ENCODE measurements around the gene MAP4K4. TPM values are rescaled to one million over a fixed set of nuclear protein-coding genes. Genes with fewer than 3 reads are reported as not detected.

The MAP4K4 gene
- total and polyA plus RNA-seq, 2 of the 4 experiments (the other 2 are of a cell fraction): 89.4 to 124 TPM

DNA sequence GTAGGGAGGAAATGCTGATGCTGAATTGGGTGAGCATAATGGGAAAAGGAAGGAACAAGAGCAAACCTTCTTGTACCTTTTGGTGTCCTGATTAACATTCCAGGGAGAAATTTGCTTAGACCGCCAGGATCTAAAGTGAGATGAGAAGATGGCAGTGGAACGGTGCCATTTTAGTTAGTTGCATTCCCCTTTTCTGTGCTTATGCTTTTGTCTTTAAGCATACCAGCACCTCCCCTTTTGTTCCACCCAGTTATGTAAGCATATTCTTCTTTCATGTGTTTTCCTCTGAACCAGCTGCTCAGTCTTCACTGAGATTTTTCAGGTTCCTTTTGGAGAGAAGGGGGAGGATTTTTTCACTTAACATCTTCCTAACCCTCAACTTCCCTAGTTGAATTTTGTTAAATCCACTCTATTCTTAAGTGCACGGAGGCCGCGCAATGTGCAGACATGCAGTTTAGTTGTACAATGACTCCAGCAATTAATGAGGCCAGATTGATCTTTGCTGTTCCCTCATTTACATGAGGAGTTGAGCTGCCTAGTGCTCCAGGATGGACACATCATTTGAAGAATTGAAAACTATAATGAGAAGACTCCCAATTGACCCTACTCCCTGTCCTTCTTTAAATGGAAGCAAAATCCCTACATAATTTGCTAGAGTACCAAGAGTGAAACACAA, 73.9 kb downstream of the MAP4K4 start:
- H2AFZ ChIP-seq (replicated peaks; ENCODE audit: low read length, poor library complexity): no peak overlapping the region
- H3K14ac ChIP-seq (replicated peaks; ENCODE audit: low read depth, low read length): peak overlapping the region; percentile 12; the same call in 1 of the 2 replicates
- H2BK120ac ChIP-seq (ENCODE audit: low read depth, low read length): no peak overlapping the region
- peak overlapping the region; percentile 40 for H2BK5ac ChIP-seq (ENCODE audit: low read depth, low read length, poor library complexity, severe bottlenecking)
- POLR2A ChIA-PET (ENCODE audit: unreplicated experiment): no interaction called here
- peak overlapping the region; percentile 2; the same call in 1 of the 2 replicates for H2BK20ac ChIP-seq (ENCODE audit: low read depth, low read length)
- H3K27me3 ChIP-seq (ENCODE audit: control insufficient read depth, insufficient read depth, low read length): no peaks in the 10 kb centered on the region
- peak overlapping the region; percentile 11; the same call in 1 of the 2 replicates for H3K4ac ChIP-seq (ENCODE audit: low read depth, low read length)
- H3K9me1 ChIP-seq (ENCODE audit: insufficient read depth, low read length): peaks cover 35% of the 10 kb centered on the region
- H3K79me1 ChIP-seq (ENCODE audit: low read depth in 1 of 2, low read length in 2 of 2): peaks cover 19 to 77% of the 10 kb centered on the region in 2 experiments
- H3K4me1 ChIP-seq (ENCODE audit: control insufficient read depth, insufficient read depth, low read length): peaks cover 25% of the 10 kb centered on the region
- H3K56ac ChIP-seq (ENCODE audit: extremely low read depth, insufficient read depth, low read length): no peak overlapping the region
- CTCF ChIA-PET: interaction anchor here (0.7 to 1.7 kb wide), 5 partner anchors 9 to 70 kb away, joined by 3 to 5 read pairs (median 3); no protein-coding TSS in a partner anchor
- H4K20me1 ChIP-seq (ENCODE audit: insufficient read depth, low read length): peaks cover 93% of the 10 kb centered on the region
- H3K9me3 ChIP-seq (ENCODE audit: control insufficient read depth, insufficient read depth, low read length): no peaks in the 10 kb centered on the region
- H4K5ac ChIP-seq (ENCODE audit: low read depth, low read length): peak overlapping the region; percentile 22; the same call in 1 of the 2 replicates
- peak overlapping the region in 1 of 2 experiments; percentile 20; a peak in 1 of 4 replicates for H4K8ac ChIP-seq (ENCODE audit: low read depth in 2 of 2, low read length in 2 of 2)
- H2AK5ac ChIP-seq (ENCODE audit: low read depth, low read length): peak overlapping the region; percentile 23; the same call in 1 of the 2 replicates
- peak overlapping the region; percentile 4; the same call in 1 of the 2 replicates for H3K23ac ChIP-seq (ENCODE audit: low read depth, low read length)
- no peak overlapping the region for H3K4me3 ChIP-seq (ENCODE audit: insufficient read depth, low read depth, low read length)
- H3K18ac ChIP-seq (ENCODE audit: low read depth, low read length): peak overlapping the region; percentile 13; the same call in 1 of the 2 replicates
- WGBS, 2 experiments (ENCODE audit: extremely low coverage in 2 of 2, insufficient read length in 1 of 2): no CpG with 5 or more reads among the region's 5 CpGs
- H3K4me2 ChIP-seq (ENCODE audit: low read depth, low read length): peak overlapping the region; percentile 8; the same call in 1 of the 2 replicates
- H4K91ac ChIP-seq (ENCODE audit: insufficient read depth, low read depth, low read length): no peak overlapping the region
- H3K36me3 ChIP-seq (ENCODE audit: control insufficient read depth, insufficient read depth, low read length): no peaks in the 10 kb centered on the region
- no peak overlapping the region for H3K9ac ChIP-seq (ENCODE audit: low read depth, low read length)
- intact Hi-C loops (cut with micrococcal nuclease): loop anchor here (2.0 kb wide), 1 partner anchor 59 kb away; no protein-coding TSS in a partner anchor
- H2AK9ac ChIP-seq (replicated peaks; ENCODE audit: low read depth, low read length, poor library complexity): no peak overlapping the region
- dilution Hi-C loops (cut with HindIII; ENCODE audit: low sequenced_read_pairs, unreplicated experiment): no loop called here
- DNase-seq (no peak), ATAC-seq (ENCODE audit: low read depth) (no peak)
- in situ Hi-C loops (cut with MboI; ENCODE audit: low sequenced_read_pairs): no loop called here
- no peak overlapping the region for H3K27ac ChIP-seq (ENCODE audit: insufficient read depth, low read length)
- no peak overlapping the region for H2BK15ac ChIP-seq (ENCODE audit: low read depth, low read length)
- BruUV-seq (replicated peaks): no TSS peak
- TF ChIP-seq, protein P1, sequence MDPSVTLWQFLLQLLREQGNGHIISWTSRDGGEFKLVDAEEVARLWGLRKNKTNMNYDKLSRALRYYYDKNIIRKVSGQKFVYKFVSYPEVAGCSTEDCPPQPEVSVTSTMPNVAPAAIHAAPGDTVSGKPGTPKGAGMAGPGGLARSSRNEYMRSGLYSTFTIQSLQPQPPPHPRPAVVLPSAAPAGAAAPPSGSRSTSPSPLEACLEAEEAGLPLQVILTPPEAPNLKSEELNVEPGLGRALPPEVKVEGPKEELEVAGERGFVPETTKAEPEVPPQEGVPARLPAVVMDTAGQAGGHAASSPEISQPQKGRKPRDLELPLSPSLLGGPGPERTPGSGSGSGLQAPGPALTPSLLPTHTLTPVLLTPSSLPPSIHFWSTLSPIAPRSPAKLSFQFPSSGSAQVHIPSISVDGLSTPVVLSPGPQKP (IDR thresholded peaks at IDR 0.05; ENCODE audit: borderline replicate concordance, low read depth, low read length): no peak
- no peak for TF ChIP-seq NFE2L2 (IDR thresholded peaks at IDR 0.05; ENCODE audit: low read depth, low read length)
- no peak for TF ChIP-seq MAZ (IDR thresholded peaks at IDR 0.05; ENCODE audit: borderline replicate concordance, low read depth, low read length)
- TF ChIP-seq FOS (IDR thresholded peaks at IDR 0.05; ENCODE audit: low read depth, low read length): no peak
- no peak for TF ChIP-seq RCOR1 (IDR thresholded peaks at IDR 0.05; ENCODE audit: insufficient replicate concordance, low read length)
- no peak for TF ChIP-seq RFX5 (IDR thresholded peaks at IDR 0.05; ENCODE audit: low read depth, low read length)
- no peak for TF ChIP-seq MXI1 (IDR thresholded peaks at IDR 0.05; ENCODE audit: borderline replicate concordance, low read depth, low read length)
- TF ChIP-seq BHLHE40 (IDR thresholded peaks at IDR 0.05; ENCODE audit: low read depth, low read length): no peak
- no peak for TF ChIP-seq USF2 (IDR thresholded peaks at IDR 0.05; ENCODE audit: low read depth, low read length)
- no peak for TF ChIP-seq RAD21 (IDR thresholded peaks at IDR 0.05; ENCODE audit: low read length)
- no peak for TF ChIP-seq SMC3 (IDR thresholded peaks at IDR 0.05; ENCODE audit: low read depth, low read length)
- no peak for TF ChIP-seq POLR2A (IDR thresholded peaks at IDR 0.05; ENCODE audit: low read depth, low read length)
- TF ChIP-seq, protein P2, sequence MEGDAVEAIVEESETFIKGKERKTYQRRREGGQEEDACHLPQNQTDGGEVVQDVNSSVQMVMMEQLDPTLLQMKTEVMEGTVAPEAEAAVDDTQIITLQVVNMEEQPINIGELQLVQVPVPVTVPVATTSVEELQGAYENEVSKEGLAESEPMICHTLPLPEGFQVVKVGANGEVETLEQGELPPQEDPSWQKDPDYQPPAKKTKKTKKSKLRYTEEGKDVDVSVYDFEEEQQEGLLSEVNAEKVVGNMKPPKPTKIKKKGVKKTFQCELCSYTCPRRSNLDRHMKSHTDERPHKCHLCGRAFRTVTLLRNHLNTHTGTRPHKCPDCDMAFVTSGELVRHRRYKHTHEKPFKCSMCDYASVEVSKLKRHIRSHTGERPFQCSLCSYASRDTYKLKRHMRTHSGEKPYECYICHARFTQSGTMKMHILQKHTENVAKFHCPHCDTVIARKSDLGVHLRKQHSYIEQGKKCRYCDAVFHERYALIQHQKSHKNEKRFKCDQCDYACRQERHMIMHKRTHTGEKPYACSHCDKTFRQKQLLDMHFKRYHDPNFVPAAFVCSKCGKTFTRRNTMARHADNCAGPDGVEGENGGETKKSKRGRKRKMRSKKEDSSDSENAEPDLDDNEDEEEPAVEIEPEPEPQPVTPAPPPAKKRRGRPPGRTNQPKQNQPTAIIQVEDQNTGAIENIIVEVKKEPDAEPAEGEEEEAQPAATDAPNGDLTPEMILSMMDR (conservative IDR thresholded peaks at IDR 0.05; ENCODE audit: low read depth, low read length): no peak
- TF ChIP-seq CHD1 (IDR thresholded peaks at IDR 0.05; ENCODE audit: low read depth, low read length): no peak
